Neuronal stem cell (in vitro differentiated cells): ENCODE data around the gene ST3GAL4.
A peak's percentile ranks its signal among the peaks of the same experiment; 100 is the strongest.
"Not testable (repeated sequence)": the region's sequence is repeated elsewhere in the genome, so short reads cannot be mapped to it uniquely, and the experiment has no call there.

Source experiments
- DNase-seq: peaks from one replicate; pipeline ENCODE4 v3.0.0-alpha.2; 2013; ENCODE audit warnings: low spot score
- H2AFZ ChIP-seq: one replicate; pipeline ENCODE4 v1.6.1; 2013; ENCODE audit warnings: mild to moderate bottlenecking, low read length, inconsistent platforms
- H2AK5ac ChIP-seq: 2 replicates; pipeline ENCODE4 v1.6.1; 2013; ENCODE audit warnings: low read depth, mild to moderate bottlenecking, inconsistent platforms, low read length, moderate library complexity, mixed read lengths
- H2BK120ac ChIP-seq: 2 replicates; pipeline ENCODE4 v1.6.1; 2013; ENCODE audit warnings: low read depth, mild to moderate bottlenecking, inconsistent platforms, low read length, moderate library complexity, mixed read lengths
- H2BK12ac ChIP-seq: one replicate; pipeline ENCODE4 v1.6.1; 2013; ENCODE audit warnings: low read length, inconsistent platforms
- H2BK15ac ChIP-seq: 2 replicates; pipeline ENCODE4 v1.6.1; 2013; ENCODE audit warnings: mild to moderate bottlenecking, low read length, inconsistent platforms, mixed read lengths
- H2BK5ac ChIP-seq: one replicate; pipeline ENCODE4 v1.6.1; 2013; ENCODE audit warnings: inconsistent platforms, mild to moderate bottlenecking, low read length, moderate library complexity
- H3K14ac ChIP-seq: one replicate; pipeline ENCODE4 v1.6.1; 2013; ENCODE audit warnings: low read length, inconsistent platforms
- H3K18ac ChIP-seq: 2 replicates; pipeline ENCODE4 v1.6.1; 2013; ENCODE audit warnings: low read length, inconsistent platforms
- H3K23ac ChIP-seq: 2 replicates; pipeline ENCODE4 v1.6.1; 2013; ENCODE audit warnings: low read depth, mild to moderate bottlenecking, mixed read lengths, low read length, inconsistent platforms; ENCODE audit not compliant: poor library complexity
- H3K27ac ChIP-seq: replicated peaks from 3 replicates; pipeline ENCODE4 v1.5.1; 2013; ENCODE audit warnings: low read length, inconsistent platforms
- H3K27me3 ChIP-seq, 3 experiments: 2 replicates each; pipeline ENCODE4 v1.6.1; 2013; ENCODE audit warnings: low read length in 3 of 3, mild to moderate bottlenecking in 2 of 3, inconsistent platforms in 1 of 3, low read depth in 1 of 3, mixed read lengths in 1 of 3, moderate library complexity in 1 of 3; ENCODE audit not compliant: control insufficient read depth in 3 of 3, insufficient read depth in 3 of 3
- H3K36me3 ChIP-seq, 2 donors: replicated peaks in 1 of 2; 2 replicates each; pipeline ENCODE4 v1.6.1; 2013; ENCODE audit warnings: low read length in 2 of 2; ENCODE audit not compliant: control insufficient read depth in 2 of 2, insufficient read depth in 2 of 2
- H3K4ac ChIP-seq: 2 replicates; pipeline ENCODE4 v1.6.1; 2013; ENCODE audit warnings: inconsistent platforms, mild to moderate bottlenecking, low read length, moderate library complexity
- H3K4me1 ChIP-seq, 2 donors: 1 replicate in 1 of 2; 2 replicates in 1 of 2; pipeline ENCODE4 v1.6.1; 2013; ENCODE audit warnings: low read length in 2 of 2, low read depth in 1 of 2; ENCODE audit not compliant: control insufficient read depth in 2 of 2, insufficient read depth in 1 of 2
- H3K4me2 ChIP-seq: one replicate; pipeline ENCODE4 v1.6.1; 2013; ENCODE audit warnings: mild to moderate bottlenecking, low read length, inconsistent platforms; ENCODE audit not compliant: insufficient read depth, poor library complexity, severe bottlenecking
- H3K4me3 ChIP-seq, 2 donors: 2 replicates each; pipeline ENCODE4 v1.5.1; 2013; ENCODE audit warnings: low read length in 2 of 2, mild to moderate bottlenecking in 2 of 2, inconsistent platforms in 1 of 2, moderate library complexity in 1 of 2
- H3K79me1 ChIP-seq: one replicate; pipeline ENCODE4 v1.6.1; 2013; ENCODE audit warnings: low read depth, mild to moderate bottlenecking, inconsistent platforms, low read length, moderate library complexity
- H3K9ac ChIP-seq: one replicate; pipeline ENCODE4 v1.6.1; 2013; ENCODE audit warnings: mild to moderate bottlenecking, low read depth, low read length, inconsistent platforms; ENCODE audit not compliant: poor library complexity
- H3K9me3 ChIP-seq, 2 donors: replicated peaks in 1 of 2; 2 replicates each; pipeline versions ENCODE3 to v1.6.1; 2013; ENCODE audit warnings: low read length in 2 of 2, mild to moderate bottlenecking in 2 of 2, inconsistent platforms in 1 of 2, low read depth in 1 of 2, mixed read lengths in 1 of 2, moderate library complexity in 1 of 2; ENCODE audit not compliant: control insufficient read depth in 2 of 2, insufficient read depth in 1 of 2
- H4K8ac ChIP-seq: one replicate; pipeline ENCODE4 v1.6.1; 2013; ENCODE audit warnings: low read depth, mild to moderate bottlenecking, inconsistent platforms, low read length, moderate library complexity
- H4K91ac ChIP-seq: one replicate; pipeline ENCODE4 v1.6.1; 2013; ENCODE audit warnings: low read length, low read depth, mild to moderate bottlenecking, inconsistent platforms; ENCODE audit not compliant: poor library complexity
- WGBS, 2 donors: extraction: QIAGEN DNeasy Blood & Tissue Kit; methylation state at CpG; one replicate each; pipeline ENCODE4 v1.1.7; 2013; ENCODE audit warnings: missing lambda C conversion rate in 2 of 2, mixed read lengths in 1 of 2; ENCODE audit not compliant: insufficient read length in 2 of 2, insufficient replicate concordance in 1 of 2; ENCODE audit errors: extremely low coverage in 2 of 2; 5-methylcytosine and 5-hydroxymethylcytosine counted together

The ST3GAL4 gene

DNA sequence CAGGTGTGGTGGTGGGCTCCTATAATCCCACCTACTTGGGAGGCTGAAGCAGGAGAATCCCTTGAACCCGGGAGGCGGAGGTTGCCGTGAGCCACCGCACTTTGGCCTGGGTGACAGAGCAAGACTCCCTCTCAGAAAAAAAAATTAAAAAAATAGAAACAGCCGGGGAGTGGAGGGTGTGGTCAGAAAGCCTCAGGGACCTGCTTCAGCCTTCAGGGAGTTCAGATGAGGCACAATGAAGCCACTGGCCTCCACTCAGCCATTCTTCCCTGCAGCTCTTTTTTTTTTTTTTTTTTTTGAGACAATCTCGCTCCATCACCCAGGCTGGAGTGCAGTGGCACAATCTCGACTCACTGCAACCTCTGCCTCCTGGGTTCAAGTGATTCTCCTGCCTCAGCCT is 8.5 kb upstream of the ST3GAL4 start:
- not testable (repeated sequence) for H3K4me1 ChIP-seq, H3K4me2 ChIP-seq, H3K4ac ChIP-seq, H3K27ac ChIP-seq, H3K9me3 ChIP-seq, DNase-seq, H2BK12ac ChIP-seq, H2BK5ac ChIP-seq, H3K27me3 ChIP-seq, H3K9ac ChIP-seq, H3K4me3 ChIP-seq, H4K91ac ChIP-seq, H3K79me1 ChIP-seq, H4K8ac ChIP-seq, H2AFZ ChIP-seq, H3K23ac ChIP-seq, H3K14ac ChIP-seq, H3K18ac ChIP-seq, H2BK15ac ChIP-seq, H2BK120ac ChIP-seq, H2AK5ac ChIP-seq
- WGBS, 2 donors, result no CpG with 5 or more reads among the region's 7 CpGs
- peaks cover 11 to 80% of the 10 kb centered on the region in 2 donors for H3K36me3 ChIP-seq

DNA sequence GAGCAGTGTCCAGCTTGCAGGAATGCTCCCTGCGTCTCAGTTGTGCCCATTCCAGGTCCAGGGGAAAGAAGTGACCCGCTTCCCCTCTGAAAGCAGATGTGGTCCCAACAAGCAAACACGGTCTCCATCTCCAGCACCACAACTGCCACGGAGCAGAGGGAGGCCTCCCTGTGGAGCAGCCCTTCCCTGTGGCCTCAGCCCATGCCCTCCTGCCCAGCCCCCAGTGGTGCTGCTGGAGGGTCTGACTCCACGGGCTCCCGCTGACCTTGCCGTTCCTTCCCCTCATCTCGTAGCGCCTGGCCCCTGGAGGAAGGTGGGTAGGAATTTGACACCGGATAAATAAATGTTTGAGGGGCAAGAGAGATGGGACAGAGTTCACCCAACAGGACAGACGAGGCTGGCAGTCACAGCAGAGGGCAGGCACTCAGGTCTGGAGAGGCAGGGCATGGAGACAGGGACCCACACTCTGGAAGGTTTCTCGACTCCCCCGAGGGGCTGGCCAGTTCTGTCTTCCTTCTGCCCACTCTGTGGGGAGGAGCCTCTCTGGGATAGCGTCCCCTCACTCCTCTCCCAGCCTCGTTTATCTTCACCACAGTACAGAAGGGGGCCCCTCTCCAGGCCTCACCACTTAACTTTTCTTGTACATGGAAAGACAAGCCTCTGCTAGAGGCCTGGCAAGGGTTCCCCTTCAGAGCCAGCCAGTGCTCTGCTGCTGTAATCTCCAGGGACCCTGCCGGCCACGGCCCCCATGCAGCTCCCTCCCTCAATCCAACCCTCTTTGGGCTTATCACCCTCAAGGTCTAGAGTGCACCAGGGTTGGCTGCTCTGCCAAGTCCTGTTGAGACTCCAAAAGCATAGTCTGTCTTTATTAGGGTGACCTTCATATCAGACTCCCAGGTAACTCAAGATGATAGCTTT is 7.5 kb upstream of the ST3GAL4 start:
- no peak overlapping the region for H2BK15ac ChIP-seq
- no peak overlapping the region for H2AK5ac ChIP-seq
- no peak overlapping the region for H3K18ac ChIP-seq
- no CpG with 5 or more reads among the region's 17 CpGs for WGBS, 2 donors
- no peak overlapping the region for H2BK12ac ChIP-seq
- no peak overlapping the region for H3K4me2 ChIP-seq
- H3K27me3 ChIP-seq, result no peaks in the 10 kb centered on the region
- H3K4me3 ChIP-seq, result no peak overlapping the region
- H3K9me3 ChIP-seq, result peaks cover 0 to 2% of the 10 kb centered on the region in 2 donors
- no peak overlapping the region for H2AFZ ChIP-seq
- no peak overlapping the region for H2BK5ac ChIP-seq
- no peak overlapping the region for H3K9ac ChIP-seq
- no peak overlapping the region for H3K14ac ChIP-seq
- H3K27ac ChIP-seq, result no peak overlapping the region
- H3K36me3 ChIP-seq, result peaks cover 11 to 83% of the 10 kb centered on the region in 2 donors
- H3K23ac ChIP-seq, result peak overlapping the region; percentile 46
- no peak overlapping the region for H2BK120ac ChIP-seq
- H3K79me1 ChIP-seq, result peaks cover 3% of the 10 kb centered on the region
- no peak overlapping the region for H3K4ac ChIP-seq
- H3K4me1 ChIP-seq, result peaks cover 0 to 6% of the 10 kb centered on the region in 2 donors
- no peak overlapping the region for H4K8ac ChIP-seq
- H4K91ac ChIP-seq, result no peak overlapping the region
- DNase-seq, result no peak

DNA sequence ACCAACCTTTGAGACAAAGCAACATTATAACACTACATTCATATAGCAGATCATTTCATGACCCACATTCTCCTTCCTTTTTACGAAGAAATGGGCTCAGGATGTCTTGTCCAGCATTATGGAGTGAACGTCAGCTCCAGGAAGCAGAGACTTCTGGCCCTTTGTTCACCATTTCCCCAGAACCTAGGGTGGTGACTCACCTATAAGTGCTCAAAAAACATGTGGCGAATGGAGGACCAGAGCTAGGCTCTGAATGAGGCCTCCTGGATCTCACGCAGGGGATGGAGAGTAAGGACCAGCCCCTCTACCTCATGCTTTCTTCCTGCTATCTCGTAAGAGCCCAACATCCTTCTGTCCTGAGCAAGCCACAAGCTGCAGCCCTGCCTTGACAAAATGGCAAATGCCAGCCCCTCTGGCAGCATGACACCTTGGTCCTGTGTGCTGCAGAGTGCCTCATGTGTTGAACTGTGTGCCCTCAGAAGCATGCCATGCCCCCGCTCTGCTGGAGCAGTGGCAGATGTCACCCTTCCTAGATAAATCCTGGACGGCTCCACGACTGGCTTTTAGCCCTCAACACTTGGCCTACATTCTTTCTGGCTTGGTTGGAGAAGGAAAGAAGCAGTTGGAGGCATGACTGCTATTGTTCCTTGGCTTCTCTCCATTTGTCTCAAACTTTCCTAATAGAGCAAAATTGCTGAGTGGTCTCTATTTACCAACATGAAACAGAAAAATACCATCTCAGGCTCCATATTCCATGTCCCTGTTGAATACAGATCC is 6.5 kb upstream of the ST3GAL4 start:
- Histone ChIP-seq H3K79me1 (peaks cover 3% of the 10 kb centered on the region), H4K91ac (no peak overlapping the region), H3K4me2 (no peak overlapping the region), H3K4ac (no peak overlapping the region), H3K27me3 (no peaks in the 10 kb centered on the region), H3K14ac (no peak overlapping the region), H3K4me3 (peak overlapping the region in 1 of 2 donors; percentile 58), H2BK12ac (no peak overlapping the region), H3K36me3 (peaks cover 8 to 77% of the 10 kb centered on the region in 2 donors), H2AFZ (no peak overlapping the region), H3K18ac (no peak overlapping the region), H3K23ac (no peak overlapping the region), H2BK15ac (no peak overlapping the region), H3K27ac (no peak overlapping the region), H3K9me3 (peaks cover 0 to 2% of the 10 kb centered on the region in 2 donors), H2AK5ac (no peak overlapping the region), H2BK120ac (no peak overlapping the region), H2BK5ac (no peak overlapping the region), H4K8ac (no peak overlapping the region), H3K9ac (no peak overlapping the region), H3K4me1 (peaks cover 4 to 13% of the 10 kb centered on the region in 2 donors)
- no CpG with 5 or more reads among the region's 8 CpGs for WGBS, 2 donors
- no peak for DNase-seq

DNA sequence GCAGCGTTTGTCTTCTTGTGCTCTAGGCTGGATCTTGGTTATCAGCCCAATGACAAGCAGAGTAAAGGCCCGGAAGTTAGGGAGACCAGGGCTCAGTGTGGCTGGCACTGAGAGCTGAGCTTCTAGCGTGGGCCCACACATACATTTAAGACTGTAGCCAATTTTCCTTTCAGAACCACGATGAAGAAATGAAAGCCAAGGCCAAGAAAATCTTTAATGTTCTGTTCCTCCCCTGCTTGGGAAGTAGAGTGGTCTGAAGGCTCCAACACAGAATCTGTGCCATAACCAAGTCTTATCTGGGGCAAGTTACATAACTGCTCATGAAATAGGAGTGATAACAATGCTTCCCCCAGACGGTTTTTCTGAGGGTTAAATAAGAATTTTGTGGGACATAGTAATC is 4.7 kb upstream of the ST3GAL4 start:
- no peak overlapping the region for H2AK5ac ChIP-seq
- no peak overlapping the region for H3K14ac ChIP-seq
- no peak overlapping the region for H2BK15ac ChIP-seq
- H3K36me3 ChIP-seq, result peaks cover 4 to 67% of the 10 kb centered on the region in 2 donors
- H2AFZ ChIP-seq, result no peak overlapping the region
- no peak overlapping the region for H2BK12ac ChIP-seq
- no peak for DNase-seq
- H3K4me3 ChIP-seq, result peak overlapping the region in 1 of 2 donors; percentile 28
- no peak overlapping the region for H3K23ac ChIP-seq
- no peaks in the 10 kb centered on the region for H3K27me3 ChIP-seq
- peaks cover 4 to 12% of the 10 kb centered on the region in 2 donors for H3K4me1 ChIP-seq
- H3K4me2 ChIP-seq, result no peak overlapping the region
- H2BK120ac ChIP-seq, result no peak overlapping the region
- no peak overlapping the region for H3K27ac ChIP-seq
- H2BK5ac ChIP-seq, result no peak overlapping the region
- H3K9ac ChIP-seq, result no peak overlapping the region
- no peak overlapping the region for H4K91ac ChIP-seq
- no peak overlapping the region for H4K8ac ChIP-seq
- no CpG with 5 or more reads among the region's 5 CpGs for WGBS, 2 donors
- no peak overlapping the region for H3K4ac ChIP-seq
- H3K18ac ChIP-seq, result no peak overlapping the region
- peaks cover 7% of the 10 kb centered on the region for H3K79me1 ChIP-seq
- peaks cover 0 to 2% of the 10 kb centered on the region in 2 donors for H3K9me3 ChIP-seq
